K562 (cell line): ENCODE data around the gene RC3H2. TPM values are rescaled to one million over a fixed set of nuclear protein-coding genes. Genes with fewer than 3 reads are reported as not detected.

Experiments used
- ARID4B ChIP-seq: sonication (generic); formaldehyde crosslinking; IDR thresholded peaks from 2 replicates; pipeline ENCODE4 v1.8.0; 2022; ENCODE audit warnings: mild to moderate bottlenecking, missing genetic modification reagents
- CEBPG ChIP-seq, 3 experiments: fragments of 200-800 bp in 1 of 3; sonication (Bioruptor generic) in 1 of 3; sonication (generic) in 1 of 3; formaldehyde crosslinking in 1 of 3; IDR thresholded peaks in 2 of 3; conservative IDR thresholded peaks in 1 of 3; 2 replicates each; pipeline versions ENCODE4 v1.6.1 to v1.8.0; 2016 to 2022; ENCODE audit warnings: missing compliant biosample characterization in 2 of 3, missing genetic modification characterization in 2 of 3, mild to moderate bottlenecking in 1 of 3, missing genetic modification reagents in 1 of 3
- GABPA ChIP-seq: fragments of 200-800 bp; sonication (Bioruptor generic); conservative IDR thresholded peaks from 2 replicates; pipeline ENCODE4 v1.6.1; 2016; ENCODE audit warnings: low read depth, missing genetic modification characterization, missing compliant biosample characterization
- NFRKB ChIP-seq: fragments of 450-650 bp; IDR thresholded peaks from 2 replicates; pipeline ENCODE4 v1.6.1; 2016; ENCODE audit warnings: low read depth
- SRF ChIP-seq, 2 experiments: fragments of 250-450, 450-650 bp in 1 of 2; sonication (Bioruptor Pico) in 1 of 2; sonication (generic) in 1 of 2; formaldehyde crosslinking; IDR thresholded peaks; 2 replicates each; pipeline versions ENCODE4 v1.5.0 to v1.5.1; 2020 to 2022; ENCODE audit warnings: mild to moderate bottlenecking in 1 of 2, missing genetic modification reagents in 1 of 2
- ZBTB7A ChIP-seq: IDR thresholded peaks from 2 replicates; pipeline ENCODE4 v1.6.1; 2011; ENCODE audit warnings: low read depth, mild to moderate bottlenecking, low read length, moderate library complexity, borderline replicate concordance; ENCODE audit not compliant: control insufficient read depth
- ZNF639 ChIP-seq, 2 experiments: fragments of 200-800 bp in 1 of 2; sonication (Bioruptor generic) in 1 of 2; sonication (generic) in 1 of 2; formaldehyde crosslinking in 1 of 2; IDR thresholded peaks in 1 of 2; conservative IDR thresholded peaks in 1 of 2; 2 replicates each; pipeline versions ENCODE4 v1.5.0 to v1.6.1; 2016 to 2020; ENCODE audit warnings: missing compliant biosample characterization in 1 of 2, missing genetic modification characterization in 1 of 2, missing genetic modification reagents in 1 of 2
- polyA plus RNA-seq, 8 experiments: library from polyadenylated mRNA; depleted of rRNA in 4 of 8; stranded (reverse) in 5 of 8; unstranded in 3 of 8; fragments of >200 nt; fragmentation: Nextera tagmentation in 2 of 8; fragmentation: Illumina TruSeq in 1 of 8; extraction: Ambion mirVana in 2 of 8; extraction: Trizol in 1 of 8; gene quantifications; 2 replicates each; pipeline versions ENCODE4 v1.2.1 to v1.2.3, GENCODE V29; 2011 to 2014; ENCODE audit warnings: inconsistent platforms in 1 of 8, missing spikeins in 1 of 8
- total RNA-seq, 7 experiments: library from RNA; depleted of rRNA in 6 of 7; stranded (reverse); fragments of >200 nt in 6 of 7; fragmentation: Illumina TruSeq in 2 of 7; extraction: Trizol in 2 of 7; gene quantifications; 2 replicates each; pipeline versions ENCODE4 v1.2.1 to v1.2.3, GENCODE V29; 2011 to 2021; ENCODE audit warnings: low replicate concordance in 1 of 7
- TF ChIP-seq, protein P1 (sequence below): IDR thresholded peaks from 2 replicates; pipeline ENCODE4 v1.6.1; 2016; ENCODE audit warnings: missing genetic modification characterization, missing compliant biosample characterization
- TF ChIP-seq, protein P2 (sequence below), 3 experiments: fragments of 200-800 bp in 1 of 3; sonication (Bioruptor generic) in 1 of 3; sonication (generic) in 1 of 3; formaldehyde crosslinking in 1 of 3; IDR thresholded peaks; 2 replicates each; pipeline versions ENCODE4 v1.6.1 to v1.8.0; 2016 to 2022; ENCODE audit warnings: mild to moderate bottlenecking in 2 of 3, missing compliant biosample characterization in 2 of 3, missing genetic modification characterization in 2 of 3, missing genetic modification reagents in 1 of 3

The RC3H2 gene
- total and polyA plus RNA-seq, 9 of the 15 experiments (the other 6 are each of a cell fraction or from before 2014, with no cell fraction given) = 5.6 to 35.4 (median 18.6) TPM

DNA sequence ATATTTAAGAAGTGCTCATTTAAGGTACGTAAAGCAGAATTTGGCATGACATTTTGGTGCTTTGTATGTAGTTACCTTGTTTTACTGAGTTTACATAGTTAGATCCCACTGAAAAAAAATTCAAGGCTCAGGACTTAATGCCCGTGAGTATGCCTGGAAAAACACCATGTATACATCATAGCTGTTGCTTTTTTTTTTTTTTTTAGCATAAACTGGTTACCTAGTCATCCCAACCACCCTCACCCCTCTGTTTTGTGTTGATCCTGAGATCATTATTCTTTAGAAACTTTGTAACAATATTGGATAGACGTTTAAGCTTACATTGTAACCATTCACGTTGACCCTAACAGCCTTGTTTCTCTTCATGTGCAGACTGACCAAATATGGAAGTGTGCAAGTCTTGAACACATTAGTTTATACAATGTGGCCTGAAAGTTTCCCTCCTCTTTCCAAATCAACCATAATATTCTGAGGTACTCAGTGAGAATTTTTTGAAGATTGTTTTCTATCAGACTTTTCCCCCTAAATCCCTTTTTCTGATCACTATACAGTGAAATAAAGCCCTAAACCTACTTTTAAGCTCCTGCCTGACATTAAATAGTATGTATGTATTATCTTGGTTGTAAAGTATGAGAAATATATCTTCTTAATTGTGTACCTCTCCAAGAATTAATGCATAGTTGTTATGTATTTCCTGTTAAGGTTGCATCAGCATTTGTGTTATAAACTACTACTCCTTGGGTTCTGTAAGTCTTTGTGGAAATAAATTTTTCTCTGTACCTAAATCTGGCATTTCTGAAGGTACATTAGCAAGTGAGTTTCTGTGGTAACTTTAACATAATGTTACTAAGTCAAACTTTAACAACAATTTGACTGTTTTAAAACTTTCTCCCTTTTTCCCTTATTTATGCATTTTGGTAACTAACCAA lies 40.1 kb upstream of the RC3H2 start (continued):
- TF ChIP-seq CEBPG (CRISPR knock-in tag; IDR thresholded peaks at IDR 0.05) (no peak), CEBPG (tag; conservative IDR thresholded peaks at IDR 0.05 in 1 of 2, IDR thresholded peaks at IDR 0.05 in 1 of 2) (peak in 1 of 2 experiments; percentile 73; a peak in 2 of 4 replicates), ZBTB7A (no peak), ARID4B (no peak), NFRKB (peak; percentile 24; the same call in 1 of the 2 replicates), ZNF639 (CRISPR knock-in tag; conservative IDR thresholded peaks at IDR 0.05 in 1 of 2, IDR thresholded peaks at IDR 0.05 in 1 of 2) (0 out of 4 replicates have a peak, but pooled peaks of 1 of the 2 experiments have one; percentile 19), GABPA (tag) (peak; percentile 27; the same call in 1 of the 2 replicates), SRF (CRISPR knock-in tag; IDR thresholded peaks at IDR 0.05) (peak in 1 of 2 experiments; percentile 92; a peak in 2 of 4 replicates)
- TF ChIP-seq, protein P1, sequence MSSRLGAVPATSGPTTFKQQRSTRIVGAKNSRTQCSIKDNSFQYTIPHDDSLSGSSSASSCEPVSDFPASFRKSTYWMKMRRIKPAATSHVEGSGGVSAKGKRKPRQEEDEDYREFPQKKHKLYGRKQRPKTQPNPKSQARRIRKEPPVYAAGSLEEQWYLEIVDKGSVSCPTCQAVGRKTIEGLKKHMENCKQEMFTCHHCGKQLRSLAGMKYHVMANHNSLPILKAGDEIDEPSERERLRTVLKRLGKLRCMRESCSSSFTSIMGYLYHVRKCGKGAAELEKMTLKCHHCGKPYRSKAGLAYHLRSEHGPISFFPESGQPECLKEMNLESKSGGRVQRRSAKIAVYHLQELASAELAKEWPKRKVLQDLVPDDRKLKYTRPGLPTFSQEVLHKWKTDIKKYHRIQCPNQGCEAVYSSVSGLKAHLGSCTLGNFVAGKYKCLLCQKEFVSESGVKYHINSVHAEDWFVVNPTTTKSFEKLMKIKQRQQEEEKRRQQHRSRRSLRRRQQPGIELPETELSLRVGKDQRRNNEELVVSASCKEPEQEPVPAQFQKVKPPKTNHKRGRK (tag) = 0 out of 2 replicates have a peak, but pooled peaks have one; percentile 14
- TF ChIP-seq, protein P2, sequence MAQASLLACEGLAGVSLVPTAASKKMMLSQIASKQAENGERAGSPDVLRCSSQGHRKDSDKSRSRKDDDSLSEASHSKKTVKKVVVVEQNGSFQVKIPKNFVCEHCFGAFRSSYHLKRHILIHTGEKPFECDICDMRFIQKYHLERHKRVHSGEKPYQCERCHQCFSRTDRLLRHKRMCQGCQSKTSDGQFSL (CRISPR knock-in tag; IDR thresholded peaks at IDR 0.05) = no peak
- TF ChIP-seq, protein P2 (tag; IDR thresholded peaks at IDR 0.05) = no peak
